NT2/D1 (cell line): ENCODE measurements around the gene PAPPA.

Experiments
- SUZ12 ChIP-seq: IDR thresholded peaks from 2 replicates; pipeline ENCODE4 v1.6.1; 2011; ENCODE audit not compliant: insufficient read length, insufficient read depth; ENCODE audit errors: extremely low read depth
- YY1 ChIP-seq: IDR thresholded peaks from 2 replicates; pipeline ENCODE4 v1.6.1; 2011; ENCODE audit not compliant: insufficient read length, insufficient read depth
- ZNF274 ChIP-seq: IDR thresholded peaks from 2 replicates; pipeline ENCODE4 v1.6.1; 2011; ENCODE audit warnings: mild to moderate bottlenecking, low read depth, low read length

- TF ChIP-seq SUZ12 (no peak), ZNF274 (no peak), YY1 (no peak)
These were observed 192.2 kb downstream of the PAPPA start for GRCh38 chr9:116345817-116346216.
